ENCODE measurements around the gene CCDC141.

- TF ChIP-seq YY1 (IDR thresholded peaks at IDR 0.05; ENCODE audit: extremely low read depth, insufficient replicate concordance, low read depth, low read length) (no peak), EZH2 (IDR thresholded peaks at IDR 0.05) (no peak), MAX (IDR thresholded peaks at IDR 0.05) (no peak), CTCF (IDR thresholded peaks at IDR 0.05 in 2 of 3, conservative IDR thresholded peaks at IDR 0.05 in 1 of 3; ENCODE audit: borderline replicate concordance in 1 of 3, insufficient read depth in 1 of 3, low read depth in 2 of 3, low read length in 2 of 3) (no peak), POLR2AphosphoS5 (IDR thresholded peaks at IDR 0.05; ENCODE audit: low read depth, low read length) (no peak), CEBPB (IDR thresholded peaks at IDR 0.05; ENCODE audit: low read depth) (no peak), POLR2A (IDR thresholded peaks at IDR 0.05; ENCODE audit: borderline replicate concordance, extremely low read depth, insufficient read depth, insufficient read length) (no peak)
These were observed 262.0 kb downstream of the CCDC141 start for GRCh38 chr2:178787934-178788333.

Data from HCT116 (cell line).